Measurements from ENCODE around the gene CCR7. TPM values are rescaled to one million over a fixed set of nuclear protein-coding genes. Genes with fewer than 3 reads are reported as not detected.
A peak's percentile ranks its signal among the peaks of the same experiment; 100 is the strongest.

Gene CCR7
- total RNA-seq, 3 donors from 2014 or later: 0.16 to 1.0 (median 0.33) TPM

GRCh38 chr17:40611840-40612474 is 46.7 kb upstream of the CCR7 start:
- Histone ChIP-seq H3K27me3 (no peaks in the 10 kb centered on the region), H3K9me3 (no peaks in the 10 kb centered on the region), H3K27ac (no peak overlapping the region), H3K36me3 (no peaks in the 10 kb centered on the region), H3K4me3 (no peak overlapping the region), H3K4me1 (no peaks in the 10 kb centered on the region)
- intact Hi-C loops (cut with DNase I; ENCODE audit: low total_unique reads): no loop called here
- DNase-seq (ENCODE audit: low spot score in 2 of 2): no peak
- TF ChIP-seq POLR2A (IDR thresholded peaks at IDR 0.05) (no peak), CTCF (IDR thresholded peaks at IDR 0.05) (no peak), POLR2AphosphoS5 (IDR thresholded peaks at IDR 0.05) (no peak)

GRCh38 chr17:40610359-40610758 is 45.1 kb upstream of the CCR7 start:
- Histone ChIP-seq H3K4me3 (no peak overlapping the region), H3K9me3 (no peaks in the 10 kb centered on the region), H3K4me1 (no peaks in the 10 kb centered on the region), H3K27ac (no peak overlapping the region), H3K36me3 (no peaks in the 10 kb centered on the region), H3K27me3 (no peaks in the 10 kb centered on the region)
- intact Hi-C loops (cut with DNase I; ENCODE audit: low total_unique reads): no loop called here
- no peak for DNase-seq (ENCODE audit: low spot score in 2 of 2)
- TF ChIP-seq POLR2A (IDR thresholded peaks at IDR 0.05) (no peak), POLR2AphosphoS5 (IDR thresholded peaks at IDR 0.05) (no peak), CTCF (IDR thresholded peaks at IDR 0.05) (no peak)

GRCh38 chr17:40608061-40608581 is 42.8 kb upstream of the CCR7 start:
- no peak for DNase-seq (ENCODE audit: low spot score in 2 of 2)
- intact Hi-C loops (cut with DNase I; ENCODE audit: low total_unique reads): no loop called here
- no peaks in the 10 kb centered on the region for H3K9me3 ChIP-seq
- no peaks in the 10 kb centered on the region for H3K4me1 ChIP-seq
- H3K27me3 ChIP-seq: no peaks in the 10 kb centered on the region
- no peaks in the 10 kb centered on the region for H3K36me3 ChIP-seq
- peak overlapping the region in 1 of 2 donors; percentile 84 for H3K27ac ChIP-seq
- H3K4me3 ChIP-seq: no peak overlapping the region
- TF ChIP-seq POLR2AphosphoS5 (IDR thresholded peaks at IDR 0.05) (no peak), CTCF (IDR thresholded peaks at IDR 0.05) (no peak), POLR2A (IDR thresholded peaks at IDR 0.05) (no peak)

GRCh38 chr17:40607641-40608040 is 42.4 kb upstream of the CCR7 start:
- DNase-seq (ENCODE audit: low spot score in 2 of 2): no peak
- H3K27ac ChIP-seq: peak overlapping the region; percentile 50 to 84

More at GRCh38 chr17:40607641-40608040, 42.4 kb upstream of the CCR7 start:
- intact Hi-C loops (cut with DNase I; ENCODE audit: low total_unique reads): no loop called here
- H3K9me3 ChIP-seq: no peaks in the 10 kb centered on the region
- no peaks in the 10 kb centered on the region for H3K36me3 ChIP-seq
- no peaks in the 10 kb centered on the region for H3K27me3 ChIP-seq
- TF ChIP-seq CTCF (IDR thresholded peaks at IDR 0.05) (no peak), POLR2AphosphoS5 (IDR thresholded peaks at IDR 0.05) (no peak), POLR2A (IDR thresholded peaks at IDR 0.05) (no peak)
- no peak overlapping the region for H3K4me3 ChIP-seq
- H3K4me1 ChIP-seq: no peaks in the 10 kb centered on the region
